ENCODE results near the gene AGPAT3.

AGPAT3 gene

DNA sequence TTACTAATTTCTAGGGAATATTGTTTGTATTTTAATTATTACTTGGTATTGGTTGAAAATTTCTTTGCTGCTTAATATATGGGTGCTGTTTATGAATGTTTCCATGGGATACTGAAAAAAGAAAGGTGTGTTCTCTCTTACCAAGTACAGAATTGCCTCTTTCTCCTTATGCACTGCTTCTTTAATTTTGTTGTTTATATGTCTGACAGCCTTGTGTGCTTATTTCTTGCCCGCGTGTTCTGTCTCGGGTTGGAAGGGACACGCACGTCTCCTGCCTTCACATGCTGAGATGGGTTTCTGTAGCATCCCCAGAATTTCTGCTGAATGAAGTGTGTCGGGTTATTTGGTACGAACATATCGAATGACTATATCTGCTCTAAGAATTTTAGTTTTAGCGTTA is 51.1 kb downstream of the AGPAT3 start:
- Histone ChIP-seq H3K79me1 (ENCODE audit: low read depth, low read length) (peaks cover 2% of the 10 kb centered on the region), H2BK12ac (ENCODE audit: low read length) (no peak overlapping the region), H3K14ac (ENCODE audit: low read length) (no peak overlapping the region), H4K8ac (ENCODE audit: low read depth, low read length) (no peak overlapping the region), H3K36me3 (replicated peaks in 1 of 2; ENCODE audit: control insufficient read depth in 2 of 2, insufficient read depth in 2 of 2, low read length in 2 of 2) (no peaks in the 10 kb centered on the region), H3K27ac (replicated peaks; ENCODE audit: low read length) (no peak overlapping the region), H3K4me1 (ENCODE audit: control insufficient read depth in 2 of 2, insufficient read depth in 1 of 2, low read depth in 1 of 2, low read length in 2 of 2) (peaks cover 8 to 12% of the 10 kb centered on the region in 2 donors), H2BK15ac (ENCODE audit: low read length) (no peak overlapping the region), H2AK5ac (ENCODE audit: low read depth, low read length) (no peak overlapping the region), H3K4ac (ENCODE audit: low read length) (no peak overlapping the region), H4K91ac (ENCODE audit: low read depth, low read length, poor library complexity) (no peak overlapping the region), H3K9ac (ENCODE audit: low read depth, low read length, poor library complexity) (no peak overlapping the region), H3K18ac (ENCODE audit: low read length) (no peak overlapping the region), H2BK5ac (ENCODE audit: low read length) (no peak overlapping the region), H2BK120ac (ENCODE audit: low read depth, low read length) (no peak overlapping the region), H3K23ac (ENCODE audit: low read depth, low read length, poor library complexity) (no peak overlapping the region), H3K27me3 (ENCODE audit: control insufficient read depth in 3 of 3, insufficient read depth in 3 of 3, low read depth in 1 of 3, low read length in 3 of 3) (no peaks in the 10 kb centered on the region), H3K4me3 (ENCODE audit: low read length in 2 of 2) (no peak overlapping the region), H3K4me2 (ENCODE audit: insufficient read depth, low read length, poor library complexity, severe bottlenecking) (no peak overlapping the region), H2AFZ (ENCODE audit: low read length) (no peak overlapping the region), H3K9me3 (replicated peaks in 1 of 2; ENCODE audit: control insufficient read depth in 2 of 2, insufficient read depth in 1 of 2, low read depth in 1 of 2, low read length in 2 of 2) (peaks cover 0 to 18% of the 10 kb centered on the region in 2 donors)
- no CpG with 5 or more reads among the region's 9 CpGs for WGBS, 2 donors (ENCODE audit: extremely low coverage in 2 of 2, insufficient read length in 2 of 2, insufficient replicate concordance in 1 of 2)
- no peak for DNase-seq (ENCODE audit: low spot score)

DNA sequence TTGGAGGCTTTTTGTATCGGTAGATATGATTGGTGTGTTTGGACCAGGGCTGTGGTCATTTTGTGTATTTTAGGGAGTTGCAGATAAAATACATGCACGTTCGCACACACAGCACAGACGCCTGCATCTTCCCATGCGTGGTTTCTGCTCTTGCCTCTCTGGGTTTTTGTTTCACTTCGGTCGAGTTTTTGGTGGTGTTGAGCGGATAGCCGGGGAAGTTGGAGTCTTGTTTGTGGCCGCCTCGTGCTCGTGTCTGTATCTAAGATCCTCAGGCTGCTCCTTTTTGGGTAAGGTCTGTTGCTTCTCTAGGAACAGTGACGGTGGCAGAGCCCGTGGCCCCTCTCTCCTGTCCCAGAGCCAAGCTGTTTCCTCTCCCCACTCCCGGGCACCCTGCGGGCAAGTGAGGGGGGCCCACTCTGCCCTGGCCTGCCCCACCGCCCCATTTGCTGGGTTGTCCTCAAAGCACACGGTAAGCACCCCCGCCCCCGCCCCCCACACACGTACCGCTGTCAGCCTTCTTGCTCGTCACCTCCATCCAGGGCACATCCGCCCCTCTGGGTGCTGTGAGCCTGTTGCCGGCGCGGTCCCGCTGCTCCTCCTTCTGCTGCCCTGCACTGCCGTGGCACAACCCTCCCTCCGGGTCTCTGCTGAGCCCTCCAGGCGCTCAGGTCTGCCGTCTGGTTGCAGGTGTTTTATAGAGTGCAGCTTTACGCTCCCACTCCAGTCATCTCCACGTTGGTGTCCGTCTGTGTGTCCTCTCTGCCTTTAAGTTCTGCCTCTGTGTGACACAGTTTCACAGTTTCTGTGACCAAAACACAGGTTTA is 51.9 kb downstream of the AGPAT3 start:
- Histone ChIP-seq H2BK15ac (ENCODE audit: low read length) (no peak overlapping the region), H3K4me1 (ENCODE audit: control insufficient read depth in 2 of 2, insufficient read depth in 1 of 2, low read depth in 1 of 2, low read length in 2 of 2) (peaks cover 13 to 14% of the 10 kb centered on the region in 2 donors), H3K4me3 (ENCODE audit: low read length in 2 of 2) (peak overlapping the region in 1 of 2 donors; percentile 17), H3K18ac (ENCODE audit: low read length) (peak overlapping the region; percentile 12), H3K9ac (ENCODE audit: low read depth, low read length, poor library complexity) (no peak overlapping the region), H4K91ac (ENCODE audit: low read depth, low read length, poor library complexity) (no peak overlapping the region), H4K8ac (ENCODE audit: low read depth, low read length) (no peak overlapping the region), H2AK5ac (ENCODE audit: low read depth, low read length) (no peak overlapping the region), H2AFZ (ENCODE audit: low read length) (no peak overlapping the region), H2BK120ac (ENCODE audit: low read depth, low read length) (no peak overlapping the region), H3K4me2 (ENCODE audit: insufficient read depth, low read length, poor library complexity, severe bottlenecking) (no peak overlapping the region), H3K14ac (ENCODE audit: low read length) (no peak overlapping the region), H3K27me3 (ENCODE audit: control insufficient read depth in 3 of 3, insufficient read depth in 3 of 3, low read depth in 1 of 3, low read length in 3 of 3) (no peaks in the 10 kb centered on the region), H3K27ac (replicated peaks; ENCODE audit: low read length) (no peak overlapping the region), H2BK12ac (ENCODE audit: low read length) (no peak overlapping the region), H3K23ac (ENCODE audit: low read depth, low read length, poor library complexity) (peak overlapping the region; percentile 43), H3K36me3 (replicated peaks in 1 of 2; ENCODE audit: control insufficient read depth in 2 of 2, insufficient read depth in 2 of 2, low read length in 2 of 2) (no peaks in the 10 kb centered on the region), H3K9me3 (replicated peaks in 1 of 2; ENCODE audit: control insufficient read depth in 2 of 2, insufficient read depth in 1 of 2, low read depth in 1 of 2, low read length in 2 of 2) (peaks cover 0 to 16% of the 10 kb centered on the region in 2 donors), H3K79me1 (ENCODE audit: low read depth, low read length) (peaks cover 1% of the 10 kb centered on the region), H2BK5ac (ENCODE audit: low read length) (no peak overlapping the region), H3K4ac (ENCODE audit: low read length) (no peak overlapping the region)
- no peak for DNase-seq (ENCODE audit: low spot score)
- no CpG with 5 or more reads among the region's 35 CpGs for WGBS, 2 donors (ENCODE audit: extremely low coverage in 2 of 2, insufficient read length in 2 of 2, insufficient replicate concordance in 1 of 2)

DNA sequence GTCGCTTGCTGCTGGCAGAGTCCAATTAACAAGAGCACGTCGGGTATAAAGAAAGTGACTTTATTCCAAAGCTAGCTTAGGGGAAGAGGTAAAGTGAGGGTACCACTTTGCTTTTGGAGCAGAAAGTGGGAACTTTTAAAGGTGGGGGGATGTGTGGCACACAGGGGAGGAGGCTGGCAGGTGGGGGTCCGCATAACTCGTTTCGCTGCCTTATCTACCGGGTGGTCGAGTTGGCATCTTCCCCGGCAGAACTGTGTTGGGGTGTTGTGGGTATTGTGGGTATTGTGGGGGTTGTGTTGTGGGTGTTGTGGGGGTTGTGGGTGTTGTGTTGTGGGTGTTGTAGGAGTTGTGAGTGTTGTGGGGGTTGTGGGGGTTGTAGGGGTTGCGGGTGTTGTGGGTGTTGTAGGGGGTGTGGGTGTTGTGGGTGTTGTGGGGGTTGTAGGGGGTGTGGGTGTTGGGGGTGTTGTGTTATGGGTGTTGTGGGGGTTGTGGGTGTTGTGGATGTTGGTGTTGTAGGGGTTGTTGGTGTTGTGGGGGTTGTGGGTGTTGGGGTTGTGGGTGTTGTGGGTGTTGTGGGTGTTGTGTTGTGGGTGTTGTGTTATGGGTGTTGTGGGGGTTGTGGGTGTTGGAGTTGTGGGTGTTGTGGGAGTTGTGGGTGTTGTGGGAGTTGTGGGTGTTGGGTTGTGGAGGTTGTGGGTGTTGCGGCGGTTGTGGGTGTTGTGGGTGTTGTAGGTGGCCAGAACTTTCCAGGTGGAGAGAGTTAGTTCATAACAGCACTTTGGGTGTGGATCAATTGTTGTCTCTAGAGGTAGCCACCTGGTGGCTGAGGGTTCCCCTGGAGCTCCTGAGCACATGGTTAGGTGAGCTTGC is 52.7 kb downstream of the AGPAT3 start:
- no peak overlapping the region for H3K27ac ChIP-seq (replicated peaks; ENCODE audit: low read length)
- no peak overlapping the region for H3K18ac ChIP-seq (ENCODE audit: low read length)
- DNase-seq (ENCODE audit: low spot score): no peak
- H2AFZ ChIP-seq (ENCODE audit: low read length): no peak overlapping the region
- no peak overlapping the region for H2BK12ac ChIP-seq (ENCODE audit: low read length)
- H2BK5ac ChIP-seq (ENCODE audit: low read length): no peak overlapping the region
- 100% methylated on average over 1 of the region's 12 CpGs; no CpG with 5 or more reads in 1 of the 2 donors for WGBS, 2 donors (ENCODE audit: extremely low coverage in 2 of 2, insufficient read length in 2 of 2, insufficient replicate concordance in 1 of 2)
- no peaks in the 10 kb centered on the region for H3K27me3 ChIP-seq (ENCODE audit: control insufficient read depth in 3 of 3, insufficient read depth in 3 of 3, low read depth in 1 of 3, low read length in 3 of 3)
- H4K8ac ChIP-seq (ENCODE audit: low read depth, low read length): no peak overlapping the region
- H3K23ac ChIP-seq (ENCODE audit: low read depth, low read length, poor library complexity): no peak overlapping the region
- H2BK15ac ChIP-seq (ENCODE audit: low read length): no peak overlapping the region
- H3K4me3 ChIP-seq (ENCODE audit: low read length in 2 of 2): peak overlapping the region in 1 of 2 donors; percentile 17
- peaks cover 18 to 21% of the 10 kb centered on the region in 2 donors for H3K4me1 ChIP-seq (ENCODE audit: control insufficient read depth in 2 of 2, insufficient read depth in 1 of 2, low read depth in 1 of 2, low read length in 2 of 2)
- peaks cover 0 to 8% of the 10 kb centered on the region in 2 donors for H3K9me3 ChIP-seq (replicated peaks in 1 of 2; ENCODE audit: control insufficient read depth in 2 of 2, insufficient read depth in 1 of 2, low read depth in 1 of 2, low read length in 2 of 2)
- no peak overlapping the region for H3K14ac ChIP-seq (ENCODE audit: low read length)
- no peak overlapping the region for H2AK5ac ChIP-seq (ENCODE audit: low read depth, low read length)
- H2BK120ac ChIP-seq (ENCODE audit: low read depth, low read length): no peak overlapping the region
- H3K79me1 ChIP-seq (ENCODE audit: low read depth, low read length): no peaks in the 10 kb centered on the region
- no peaks in the 10 kb centered on the region for H3K36me3 ChIP-seq (replicated peaks in 1 of 2; ENCODE audit: control insufficient read depth in 2 of 2, insufficient read depth in 2 of 2, low read length in 2 of 2)
- H3K9ac ChIP-seq (ENCODE audit: low read depth, low read length, poor library complexity): no peak overlapping the region
- H4K91ac ChIP-seq (ENCODE audit: low read depth, low read length, poor library complexity): no peak overlapping the region
- H3K4ac ChIP-seq (ENCODE audit: low read length): no peak overlapping the region
- H3K4me2 ChIP-seq (ENCODE audit: insufficient read depth, low read length, poor library complexity, severe bottlenecking): no peak overlapping the region

Measured in neuronal stem cell (in vitro differentiated cells).